ENCODE measurements around the gene SFXN5.

The SFXN5 gene

DNA sequence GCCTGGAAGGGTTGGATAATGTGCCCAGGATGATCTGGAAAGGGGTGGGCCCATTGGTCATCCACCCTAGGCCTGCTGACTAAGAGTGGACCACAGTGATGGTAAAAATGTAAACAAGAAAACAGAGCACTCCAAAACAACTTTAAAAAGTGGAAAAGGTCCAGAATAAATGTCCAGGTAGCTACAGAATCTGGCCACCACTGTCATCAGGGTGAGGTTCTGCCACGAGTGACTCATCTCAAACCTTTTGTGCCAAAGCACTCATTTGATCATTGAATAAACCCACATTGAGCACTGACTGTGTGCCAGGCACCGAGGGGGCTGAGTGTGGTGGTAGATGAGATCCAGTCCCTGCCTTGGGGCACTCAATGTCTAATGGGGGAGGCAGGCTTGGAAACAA, 89.3 kb downstream of the SFXN5 start:
- TF ChIP-seq, protein P1, sequence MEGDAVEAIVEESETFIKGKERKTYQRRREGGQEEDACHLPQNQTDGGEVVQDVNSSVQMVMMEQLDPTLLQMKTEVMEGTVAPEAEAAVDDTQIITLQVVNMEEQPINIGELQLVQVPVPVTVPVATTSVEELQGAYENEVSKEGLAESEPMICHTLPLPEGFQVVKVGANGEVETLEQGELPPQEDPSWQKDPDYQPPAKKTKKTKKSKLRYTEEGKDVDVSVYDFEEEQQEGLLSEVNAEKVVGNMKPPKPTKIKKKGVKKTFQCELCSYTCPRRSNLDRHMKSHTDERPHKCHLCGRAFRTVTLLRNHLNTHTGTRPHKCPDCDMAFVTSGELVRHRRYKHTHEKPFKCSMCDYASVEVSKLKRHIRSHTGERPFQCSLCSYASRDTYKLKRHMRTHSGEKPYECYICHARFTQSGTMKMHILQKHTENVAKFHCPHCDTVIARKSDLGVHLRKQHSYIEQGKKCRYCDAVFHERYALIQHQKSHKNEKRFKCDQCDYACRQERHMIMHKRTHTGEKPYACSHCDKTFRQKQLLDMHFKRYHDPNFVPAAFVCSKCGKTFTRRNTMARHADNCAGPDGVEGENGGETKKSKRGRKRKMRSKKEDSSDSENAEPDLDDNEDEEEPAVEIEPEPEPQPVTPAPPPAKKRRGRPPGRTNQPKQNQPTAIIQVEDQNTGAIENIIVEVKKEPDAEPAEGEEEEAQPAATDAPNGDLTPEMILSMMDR (IDR thresholded peaks at IDR 0.05; ENCODE audit: low read depth, low read length, missing control alignments) = no peak
- H3K4me3 ChIP-seq (replicated peaks; ENCODE audit: low read depth, low read length) = no peak overlapping the region
- DNase-seq (ENCODE audit: extremely low read depth, low read depth) = no peak

DNA sequence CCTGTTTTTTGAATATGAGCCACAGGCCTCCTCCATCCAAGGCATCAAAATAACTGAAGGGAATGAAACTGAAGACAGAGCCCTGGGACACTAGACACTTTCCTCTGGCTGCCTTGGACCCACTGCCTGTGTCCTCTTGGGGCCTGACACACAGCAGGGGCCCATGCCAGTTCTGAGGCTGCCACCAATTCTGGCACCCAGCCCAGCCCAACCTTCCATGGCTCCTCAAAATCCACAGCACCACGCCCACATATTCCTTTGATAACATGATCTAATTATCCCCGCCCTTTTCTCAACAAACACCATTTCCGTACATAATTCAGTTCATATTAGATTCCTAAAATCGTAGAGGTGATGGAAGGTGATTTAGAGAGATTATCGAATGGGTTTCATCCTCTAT, 90.0 kb downstream of the SFXN5 start:
- TF ChIP-seq, protein P1 (IDR thresholded peaks at IDR 0.05; ENCODE audit: low read depth, low read length, missing control alignments) = no peak
- H3K4me3 ChIP-seq (replicated peaks; ENCODE audit: low read depth, low read length) = no peak overlapping the region
- DNase-seq (ENCODE audit: extremely low read depth, low read depth) = no peak

DNA sequence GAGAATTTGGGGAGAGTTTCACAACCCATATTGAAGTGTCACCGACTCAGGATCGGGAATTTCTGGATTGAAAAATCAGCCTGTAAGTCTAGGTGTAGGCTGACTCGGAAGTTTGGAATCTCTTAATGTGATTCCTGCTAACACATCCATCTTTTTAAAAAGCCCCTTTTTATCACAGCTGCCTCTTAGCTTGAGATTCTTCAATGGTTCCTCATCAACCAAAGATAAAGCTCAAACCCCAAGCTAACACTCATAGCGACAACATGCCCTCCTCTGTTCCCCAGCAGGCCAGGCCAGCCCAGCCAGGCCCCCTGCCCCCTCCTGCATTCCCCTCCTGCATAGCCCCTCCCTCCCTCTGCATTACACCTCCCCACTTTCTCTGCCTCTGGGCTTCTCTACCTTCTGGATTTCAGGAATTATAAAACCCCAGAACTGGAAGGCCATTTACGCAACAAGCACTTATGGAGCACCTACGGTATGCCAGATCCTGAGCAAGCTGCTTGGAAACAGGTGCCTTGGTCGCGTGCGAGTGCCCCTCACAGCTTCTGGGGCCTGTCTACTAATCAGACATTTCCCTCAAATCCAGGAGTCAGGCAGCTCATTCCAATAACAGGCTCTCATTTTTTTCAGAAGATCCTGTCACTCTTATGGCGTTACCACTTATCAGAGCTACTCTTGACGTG, 90.8 kb downstream of the SFXN5 start:
- TF ChIP-seq, protein P1 (IDR thresholded peaks at IDR 0.05; ENCODE audit: low read depth, low read length, missing control alignments) = no peak
- no peak overlapping the region for H3K4me3 ChIP-seq (replicated peaks; ENCODE audit: low read depth, low read length)
- DNase-seq (ENCODE audit: extremely low read depth, low read depth) = no peak

DNA sequence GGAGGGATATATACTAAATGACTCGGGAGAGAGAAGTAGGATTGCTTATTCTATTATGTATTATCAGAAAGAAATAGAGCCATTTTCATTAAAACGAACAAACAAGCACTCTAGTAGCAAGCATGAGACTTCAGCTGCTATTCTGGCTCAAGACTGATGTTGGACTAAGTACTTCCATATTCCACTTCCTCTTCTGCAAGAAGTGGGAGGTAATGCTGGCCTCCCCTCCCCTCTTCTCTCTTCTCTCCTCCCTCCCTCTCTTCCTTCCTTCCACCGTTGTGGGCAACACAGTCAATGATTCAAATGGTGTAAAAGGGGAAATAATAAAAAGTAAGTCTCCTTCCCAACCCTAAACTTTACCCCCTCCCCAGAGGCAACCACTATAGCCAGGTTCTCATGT, 91.6 kb downstream of the SFXN5 start:
- TF ChIP-seq, protein P1 (IDR thresholded peaks at IDR 0.05; ENCODE audit: low read depth, low read length, missing control alignments) = no peak
- no peak for DNase-seq (ENCODE audit: extremely low read depth, low read depth)
- no peak overlapping the region for H3K4me3 ChIP-seq (replicated peaks; ENCODE audit: low read depth, low read length)

DNA sequence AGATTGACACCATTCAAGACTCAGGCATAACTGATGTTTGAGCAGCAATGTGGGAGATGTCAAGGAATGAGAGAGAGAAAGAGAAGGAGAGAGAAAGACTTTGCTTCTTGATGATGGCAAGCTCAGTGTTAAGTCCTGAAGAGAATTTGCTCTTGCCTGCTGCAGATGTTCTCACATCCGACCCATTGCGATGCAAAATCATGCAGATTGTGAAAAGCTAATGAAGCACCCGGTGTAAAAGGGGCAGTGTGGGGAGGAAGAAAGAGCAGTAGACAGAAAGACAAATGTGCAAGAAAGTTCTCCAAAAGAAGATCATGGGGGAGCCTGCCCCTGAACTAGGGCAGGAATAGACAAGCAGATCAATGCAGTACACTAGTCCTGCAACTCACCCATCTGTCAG, 96.5 kb downstream of the SFXN5 start:
- TF ChIP-seq, protein P1 (IDR thresholded peaks at IDR 0.05; ENCODE audit: low read depth, low read length, missing control alignments) = no peak
- H3K4me3 ChIP-seq (replicated peaks; ENCODE audit: low read depth, low read length) = no peak overlapping the region
- DNase-seq (ENCODE audit: extremely low read depth, low read depth) = no peak

DNA sequence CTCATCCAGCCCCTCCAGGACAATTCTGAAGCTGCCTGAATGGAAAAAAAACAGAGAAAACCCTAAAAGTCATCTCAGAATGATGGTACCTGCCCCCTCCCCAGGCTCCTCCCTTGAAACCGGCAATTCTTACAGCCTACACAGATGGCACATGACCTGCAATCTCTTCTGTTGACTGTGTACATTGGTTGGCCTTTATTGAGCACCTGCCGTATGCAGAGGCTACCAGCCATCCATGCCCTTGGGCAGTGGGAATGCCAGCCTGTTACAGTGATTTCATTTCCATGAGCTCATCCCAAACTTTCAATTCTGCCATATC, 97.1 kb downstream of the SFXN5 start:
- H3K4me3 ChIP-seq (replicated peaks; ENCODE audit: low read depth, low read length) = no peak overlapping the region
- TF ChIP-seq, protein P1 (IDR thresholded peaks at IDR 0.05; ENCODE audit: low read depth, low read length, missing control alignments) = no peak
- no peak for DNase-seq (ENCODE audit: extremely low read depth, low read depth)

Measured in HFF-Myc (cell line).